Fibroblast of lung (primary cell): ENCODE results near the gene BCLAF1. TPM values are rescaled to one million over a fixed set of nuclear protein-coding genes. Genes with fewer than 3 reads are reported as not detected.

ENCODE experiments used
- DNase-seq, 2 donors: peaks; one replicate each; pipeline versions ENCODE4 v3.0.0 to v3.0.0-alpha.2; 2010; ENCODE audit warnings: low read depth in 2 of 2
- H2AFZ ChIP-seq: 2 replicates; pipeline ENCODE4 v1.5.1; 2012; ENCODE audit warnings: low read length, control low read depth, inconsistent platforms
- H3K27ac ChIP-seq: 2 replicates; pipeline ENCODE4 v1.5.1; 2011; ENCODE audit warnings: low read length, control low read depth; ENCODE audit not compliant: insufficient read depth
- H3K27me3 ChIP-seq: 2 replicates; pipeline ENCODE4 v1.5.1; 2011; ENCODE audit warnings: mild to moderate bottlenecking, low read length; ENCODE audit not compliant: control insufficient read depth, insufficient read depth
- H3K36me3 ChIP-seq: 2 replicates; pipeline ENCODE4 v1.5.1; 2011; ENCODE audit warnings: low read length; ENCODE audit not compliant: control insufficient read depth, insufficient read depth
- H3K4me1 ChIP-seq: 2 replicates; pipeline ENCODE4 v1.5.1; 2011; ENCODE audit warnings: low read length; ENCODE audit not compliant: control insufficient read depth, insufficient read depth; ENCODE audit errors: extremely low read depth
- H3K4me2 ChIP-seq: 2 replicates; pipeline ENCODE4 v1.5.1; 2011; ENCODE audit warnings: low read length, control low read depth; ENCODE audit not compliant: insufficient read depth; ENCODE audit errors: extremely low read depth
- H3K4me3 ChIP-seq, 4 experiments: fragments of 200-600 bp in 1 of 4; sonication (generic) in 1 of 4; replicated peaks in 1 of 4; 2 replicates each; pipeline ENCODE4 v1.5.1; 2011 to 2016; ENCODE audit warnings: low read length in 4 of 4, low read depth in 3 of 4, mild to moderate bottlenecking in 3 of 4, control low read depth in 2 of 4, inconsistent platforms in 1 of 4, mixed read lengths in 1 of 4; ENCODE audit not compliant: insufficient read depth in 1 of 4; ENCODE audit errors: control extremely low read depth in 1 of 4
- H3K79me2 ChIP-seq: 2 replicates; pipeline ENCODE4 v1.5.1; 2012; ENCODE audit warnings: mild to moderate bottlenecking, low read length, inconsistent platforms; ENCODE audit not compliant: control insufficient read depth, insufficient read depth
- H3K9ac ChIP-seq: 2 replicates; pipeline ENCODE4 v1.5.1; 2011; ENCODE audit warnings: mild to moderate bottlenecking, low read length, control low read depth; ENCODE audit not compliant: insufficient read depth
- H3K9me3 ChIP-seq: 2 replicates; pipeline ENCODE4 v1.5.1; 2012; ENCODE audit warnings: low read depth, low read length; ENCODE audit not compliant: control insufficient read depth, insufficient read depth
- H4K20me1 ChIP-seq: 2 replicates; pipeline ENCODE4 v1.5.1; 2011; ENCODE audit warnings: low read length; ENCODE audit not compliant: control insufficient read depth, insufficient read depth; ENCODE audit errors: extremely low read depth
- CTCF ChIP-seq, 2 donors: IDR thresholded peaks in 1 of 2; conservative IDR thresholded peaks in 1 of 2; 1 replicate in 1 of 2; 2 replicates in 1 of 2; pipeline ENCODE4 v1.5.1; 2011 to 2012; ENCODE audit warnings: low read length in 2 of 2, control low read depth in 1 of 2, inconsistent platforms in 1 of 2, low read depth in 1 of 2, mild to moderate bottlenecking in 1 of 2
- EZH2 ChIP-seq: IDR thresholded peaks from 2 replicates; pipeline ENCODE4 v1.5.1; 2012; ENCODE audit warnings: low read length, control low read depth, mild to moderate bottlenecking; ENCODE audit errors: missing control alignments
- polyA plus RNA-seq, 2 donors: library from polyadenylated mRNA; depleted of rRNA in 1 of 2; stranded (reverse) in 1 of 2; unstranded in 1 of 2; fragments of >200 nt; gene quantifications; 2 replicates each; pipeline ENCODE4 v1.2.1, GENCODE V29; 2011 to 2012; ENCODE audit warnings: missing spikeins in 1 of 2
- total RNA-seq: library from RNA; depleted of rRNA; stranded (reverse); fragments of >200 nt; gene quantifications from 2 replicates; pipeline ENCODE4 v1.2.1, GENCODE V29; 2014

Gene BCLAF1
- total and polyA plus RNA-seq, 2 donors (not counting 1 experiment from before 2014, with no cell fraction given), result 82.6 to 102 TPM

- H3K9ac ChIP-seq, result no peak overlapping the region
- no peaks in the 10 kb centered on the region for H3K36me3 ChIP-seq
- H4K20me1 ChIP-seq, result no peaks in the 10 kb centered on the region
- TF ChIP-seq CTCF (conservative IDR thresholded peaks at IDR 0.05 in 1 of 2, IDR thresholded peaks at IDR 0.05 in 1 of 2; ENCODE audit: low read depth in 1 of 2, low read length in 2 of 2) (no peak), EZH2 (no peak)
- peak overlapping the region; percentile 36 for H2AFZ ChIP-seq
- H3K27ac ChIP-seq, result peak overlapping the region; percentile 12
- DNase-seq, result peak in 1 of 2 donors; percentile 13
- no peak overlapping the region for H3K4me3 ChIP-seq
- peaks cover 4% of the 10 kb centered on the region for H3K4me1 ChIP-seq
- no peaks in the 10 kb centered on the region for H3K9me3 ChIP-seq
- no peaks in the 10 kb centered on the region for H3K79me2 ChIP-seq
- H3K27me3 ChIP-seq, result no peaks in the 10 kb centered on the region
- no peak overlapping the region for H3K4me2 ChIP-seq
Observed at GRCh38 chr6:136230219-136230853, 59.3 kb downstream of the BCLAF1 start.

GRCh38 chr6:136228814-136229213 is 60.8 kb downstream of the BCLAF1 start:
- Histone ChIP-seq H4K20me1 (no peaks in the 10 kb centered on the region), H3K4me1 (peaks cover 4% of the 10 kb centered on the region), H2AFZ (no peak overlapping the region), H3K27me3 (no peaks in the 10 kb centered on the region), H3K4me3 (no peak overlapping the region), H3K4me2 (no peak overlapping the region), H3K79me2 (no peaks in the 10 kb centered on the region), H3K27ac (no peak overlapping the region), H3K9ac (no peak overlapping the region), H3K36me3 (no peaks in the 10 kb centered on the region), H3K9me3 (no peaks in the 10 kb centered on the region)
- no peak for DNase-seq
- TF ChIP-seq EZH2 (no peak), CTCF (conservative IDR thresholded peaks at IDR 0.05 in 1 of 2, IDR thresholded peaks at IDR 0.05 in 1 of 2; ENCODE audit: low read depth in 1 of 2, low read length in 2 of 2) (no peak)

- DNase-seq, result peak in 1 of 2 donors; percentile 32
- H3K27ac ChIP-seq, result no peak overlapping the region
Observed at GRCh38 chr6:136226674-136227377, 62.8 kb downstream of the BCLAF1 start.

More at GRCh38 chr6:136226674-136227377, 62.8 kb downstream of the BCLAF1 start:
- Histone ChIP-seq H3K79me2 (no peaks in the 10 kb centered on the region), H3K4me2 (peak overlapping the region; percentile 51), H4K20me1 (no peaks in the 10 kb centered on the region), H2AFZ (peak overlapping the region; percentile 51), H3K9me3 (no peaks in the 10 kb centered on the region), H3K9ac (no peak overlapping the region), H3K36me3 (no peaks in the 10 kb centered on the region), H3K4me3 (no peak overlapping the region), H3K4me1 (peaks cover 4% of the 10 kb centered on the region), H3K27me3 (no peaks in the 10 kb centered on the region)
- TF ChIP-seq EZH2 (no peak), CTCF (conservative IDR thresholded peaks at IDR 0.05 in 1 of 2, IDR thresholded peaks at IDR 0.05 in 1 of 2; ENCODE audit: low read depth in 1 of 2, low read length in 2 of 2) (no peak)
